Activated T-cell treated with anti-CD3 and anti-CD28 coated beads, Interleukin-2, amount 50 U/mL, for 1 hour (primary cell): ENCODE results near the gene ALDOA.
A peak's percentile ranks its signal among the peaks of the same experiment; 100 is the strongest.

Experiments
- DNase-seq: peaks from one replicate; pipeline ENCODE4 v3.0.0-alpha.2; 2020

The ALDOA gene

GRCh38 chr16:30070490-30070889, 4.9 kb downstream of the ALDOA start:
- no peak for DNase-seq

GRCh38 chr16:30075503-30076275, 10.1 kb downstream of the ALDOA start, which contains the start of gene PPP4C:
Gene PPP4C, plus strand, starts transcription at chr16:30075994. Its CDS starts 384 bp downstream, at chr16:30076378.
- peak; percentile 89 for DNase-seq

- DNase-seq: no peak
Observed at GRCh38 chr16:30076276-30076791, 10.8 kb downstream of the ALDOA start.

- no peak for DNase-seq
Observed at GRCh38 chr16:30077656-30078055, 12.1 kb downstream of the ALDOA start.

- DNase-seq: no peak
Observed at GRCh38 chr16:30078744-30079143, 13.2 kb downstream of the ALDOA start.

- DNase-seq: no peak
Observed at GRCh38 chr16:30079480-30079879, 13.9 kb downstream of the ALDOA start.

- DNase-seq: no peak
Observed at GRCh38 chr16:30082545-30083090, 17.1 kb downstream of the ALDOA start.

- DNase-seq: no peak
Observed at GRCh38 chr16:30083216-30084055, 17.9 kb downstream of the ALDOA start.

- DNase-seq: no peak
Observed at GRCh38 chr16:30084096-30084815, 18.7 kb downstream of the ALDOA start.

GRCh38 chr16:30084816-30085159, 19.2 kb downstream of the ALDOA start:
- no peak for DNase-seq

- DNase-seq: no peak
Observed at GRCh38 chr16:30085247-30085646, 19.7 kb downstream of the ALDOA start.

- DNase-seq: no peak
Observed at GRCh38 chr16:30085820-30086219, 20.3 kb downstream of the ALDOA start.

- DNase-seq: no peak
Observed at GRCh38 chr16:30086291-30087140, 21.0 kb downstream of the ALDOA start.

GRCh38 chr16:30087181-30087898, 21.8 kb downstream of the ALDOA start:
- DNase-seq: no peak

- DNase-seq: no peak
Observed at GRCh38 chr16:30088237-30088831, 22.8 kb downstream of the ALDOA start.

- DNase-seq: no peak
Observed at GRCh38 chr16:30088832-30089624, 23.5 kb downstream of the ALDOA start.

GRCh38 chr16:30090610-30091331, 25.2 kb downstream of the ALDOA start:
- DNase-seq: no peak

GRCh38 chr16:30091474-30092372, 26.2 kb downstream of the ALDOA start, which contains the start of gene TBX6:
Gene TBX6, minus strand, starts transcription at chr16:30091924. Its CDS starts 731 bp downstream, at chr16:30091193.
- DNase-seq: peak; percentile 95
